NCI-H2171 treated with DMSO at 0.1 percent for 48 hours (cell line): Measurements from ENCODE around the gene CHRNA3.
A peak's percentile ranks its signal among the peaks of the same experiment; 100 is the strongest.

Source experiments
- DNase-seq: peaks from one replicate; lab custom pipeline; 2025; lab: John Stamatoyannopoulos, UW

The CHRNA3 gene

GRCh38 chr15:78636378-78636859, 15.6 kb upstream of the CHRNA3 start:
- DNase-seq: no peak

- DNase-seq: no peak
These were observed 14.6 kb upstream of the CHRNA3 start for GRCh38 chr15:78635346-78635745.

DNA sequence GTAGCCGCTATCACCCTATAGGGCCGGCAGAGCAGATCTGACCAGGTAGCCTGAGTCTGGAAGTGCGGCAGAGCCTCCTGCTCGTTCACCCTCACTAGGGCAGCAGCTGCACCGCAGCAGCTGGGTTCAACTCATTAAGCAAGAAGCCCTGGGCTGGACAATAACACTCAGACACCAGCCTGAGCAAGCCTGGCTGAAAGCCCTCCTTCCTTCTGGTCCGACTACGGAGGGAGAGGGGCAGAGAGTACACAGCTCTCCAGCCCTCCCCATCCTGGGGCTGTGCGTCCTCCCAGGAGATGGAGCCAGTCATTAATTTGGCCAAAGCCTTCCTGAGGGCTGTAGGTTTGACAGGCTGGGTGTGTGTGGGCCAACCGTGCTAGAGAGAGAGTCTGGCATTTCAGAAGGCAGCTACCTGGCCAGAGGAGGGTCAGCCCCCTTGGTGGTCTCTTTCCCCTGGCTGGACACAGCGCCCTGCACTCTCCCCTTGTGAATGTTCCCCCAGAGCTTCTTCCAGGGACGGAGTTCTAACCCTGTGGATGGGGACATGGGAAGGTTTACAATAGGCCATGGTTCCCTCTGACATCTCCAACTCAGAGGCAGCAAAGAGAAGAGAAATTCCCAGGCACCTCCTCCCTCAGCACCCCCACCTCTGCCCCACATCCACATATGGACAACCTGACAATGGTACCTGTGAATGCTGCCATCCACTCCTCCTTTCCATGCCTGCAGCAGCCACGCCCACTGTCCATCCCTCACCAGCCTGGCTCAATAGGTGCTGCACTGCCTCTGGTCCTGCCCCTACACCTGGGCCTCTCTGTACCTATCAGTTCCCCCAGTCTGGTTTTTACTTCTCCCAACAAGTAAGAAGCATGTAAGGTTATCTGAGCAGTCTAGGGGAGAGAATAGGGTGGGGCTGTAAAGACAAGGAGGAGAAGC, 13.7 kb upstream of the CHRNA3 start:
- DNase-seq: no peak

- no peak for DNase-seq
These were observed 12.6 kb upstream of the CHRNA3 start for GRCh38 chr15:78633348-78633747.

- no peak for DNase-seq
These were observed 10.3 kb upstream of the CHRNA3 start for GRCh38 chr15:78630886-78631633.

GRCh38 chr15:78629716-78630065, 8.9 kb upstream of the CHRNA3 start:
- no peak for DNase-seq

DNA sequence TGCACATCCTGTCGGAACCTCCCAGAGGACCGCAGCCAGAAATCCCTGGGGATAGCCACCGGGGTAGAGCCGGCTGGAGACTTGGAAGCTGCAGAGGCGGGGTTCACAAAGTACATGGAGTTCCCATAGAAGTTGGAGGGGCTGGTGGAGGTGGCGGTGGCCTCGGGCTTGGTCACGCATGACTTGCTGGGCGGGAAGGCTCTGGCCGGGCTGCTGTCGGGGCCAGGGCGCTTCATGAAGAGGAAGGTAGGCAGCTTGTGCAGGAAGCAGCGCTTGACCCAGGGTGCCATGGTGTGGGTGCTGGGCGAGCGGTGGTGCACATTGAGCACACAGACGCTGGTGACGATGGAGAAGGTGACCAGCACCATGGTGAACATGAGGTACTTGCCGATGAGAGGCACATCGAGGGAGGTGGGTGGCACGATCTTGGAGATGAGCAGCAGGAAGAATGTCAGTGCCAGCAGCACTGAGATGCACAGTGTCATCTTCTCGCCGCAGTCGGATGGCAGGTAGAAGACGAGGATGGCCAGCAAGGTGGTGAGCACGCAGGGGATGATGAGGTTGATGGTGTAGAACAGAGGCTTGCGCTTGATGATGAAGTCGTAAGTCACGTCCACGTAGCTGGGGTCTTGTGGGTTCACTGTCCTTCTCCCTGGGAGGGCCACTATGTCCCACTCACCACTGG, 8.4 kb upstream of the CHRNA3 start:
- no peak for DNase-seq

DNA sequence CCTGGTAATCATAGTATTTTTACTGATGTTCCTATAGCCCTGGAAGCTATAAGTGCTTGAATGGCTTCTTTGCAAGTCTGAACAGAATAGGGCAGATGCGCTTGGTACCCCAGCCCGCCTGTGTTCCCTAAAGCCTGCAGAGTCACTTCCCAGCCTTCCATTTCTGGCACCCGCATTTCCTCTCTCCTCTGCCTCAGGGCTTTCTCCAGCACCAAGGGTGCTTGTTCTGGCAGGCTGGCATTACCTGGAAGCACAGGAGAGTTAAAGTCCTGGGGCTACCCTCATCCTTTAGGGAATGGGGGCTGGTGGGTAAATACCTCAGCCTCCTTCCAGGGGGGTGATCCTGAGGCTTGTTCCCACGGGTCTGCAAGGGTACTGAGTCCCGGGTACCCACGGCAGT, 7.4 kb upstream of the CHRNA3 start:
- DNase-seq: no peak

DNA sequence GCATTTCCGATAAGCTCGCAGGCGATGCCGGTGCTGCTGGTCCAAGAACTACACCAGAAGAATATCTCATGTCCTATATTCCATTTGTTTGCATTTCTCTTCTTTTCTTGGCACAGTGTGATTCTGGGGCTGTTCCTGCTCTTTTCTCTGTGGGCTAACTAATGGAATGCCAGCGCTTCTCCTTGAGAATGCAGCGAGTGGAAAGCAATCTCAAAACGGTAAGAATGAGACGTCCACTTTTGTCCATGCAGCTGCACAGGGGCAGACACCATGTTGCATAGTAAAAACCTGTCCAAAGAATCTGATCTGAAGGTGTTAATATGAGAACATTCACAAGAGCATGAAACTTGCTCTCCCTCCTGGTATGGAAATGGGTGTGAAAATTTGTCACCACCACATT, 6.6 kb upstream of the CHRNA3 start:
- DNase-seq: no peak

DNA sequence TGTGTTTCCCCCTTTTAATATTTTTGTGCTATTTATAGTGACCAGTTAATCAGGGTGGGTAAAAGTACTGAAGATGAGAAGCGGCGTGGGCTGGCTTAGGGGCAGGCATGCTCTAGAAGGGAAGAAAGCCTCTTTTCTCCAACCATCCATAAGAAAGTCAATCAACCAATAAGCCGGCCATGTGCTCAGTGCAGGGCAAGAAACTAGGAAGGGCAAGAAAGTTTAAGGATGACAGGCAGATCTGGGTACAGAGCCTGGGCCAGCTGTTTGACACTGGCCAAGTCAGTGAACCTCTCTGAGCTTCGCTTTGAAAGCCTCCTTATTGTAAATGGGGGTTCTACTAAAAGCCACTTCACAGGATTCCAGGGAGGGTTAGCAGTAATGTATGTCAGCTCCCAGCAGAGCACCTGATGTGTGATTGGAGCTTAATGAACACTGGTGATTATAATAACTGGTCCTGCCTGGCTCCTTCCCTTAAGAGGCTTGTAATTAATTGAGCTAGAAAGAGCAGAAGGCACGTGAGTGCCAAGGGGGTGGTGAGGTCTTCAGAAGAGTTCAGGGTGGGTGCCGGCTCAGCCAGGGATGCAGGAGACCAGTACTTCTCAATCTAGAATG, 5.7 kb upstream of the CHRNA3 start:
- DNase-seq: peak; percentile 51

DNA sequence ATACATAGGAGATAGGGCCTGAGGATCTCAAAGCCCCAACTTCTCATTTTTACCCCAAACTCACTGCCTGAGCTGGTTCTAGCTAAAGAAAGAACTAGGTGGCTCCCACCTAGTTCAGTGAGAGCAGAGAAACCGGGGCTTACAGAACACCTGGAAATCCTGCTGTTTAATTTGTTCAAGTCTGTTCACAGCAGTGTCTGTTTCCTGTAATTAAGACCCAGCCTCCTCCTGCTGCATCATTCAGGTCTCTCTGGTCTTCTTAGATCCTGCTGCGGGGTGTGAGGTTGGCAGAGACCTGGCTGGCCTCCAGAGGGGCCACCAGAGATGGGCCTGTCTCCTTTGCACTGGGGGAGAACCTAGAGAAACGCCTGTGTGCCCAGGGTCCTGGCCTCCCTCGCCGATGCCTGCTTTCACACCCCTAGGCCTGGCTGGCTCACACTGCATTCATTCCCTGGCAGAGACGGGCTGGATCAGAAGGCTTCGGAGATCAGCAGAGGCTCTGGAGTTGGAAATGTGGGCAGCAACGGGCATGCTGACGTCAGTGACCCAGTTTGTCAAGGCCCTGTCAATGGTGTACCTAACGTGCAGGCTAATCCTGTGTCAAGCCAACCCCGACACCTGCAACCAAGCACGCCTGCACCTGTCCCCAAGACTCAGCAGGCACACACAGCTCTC, 4.9 kb upstream of the CHRNA3 start:
- peak; percentile 73 for DNase-seq

GRCh38 chr15:78624651-78625590, 4.1 kb upstream of the CHRNA3 start:
- DNase-seq: no peak

DNA sequence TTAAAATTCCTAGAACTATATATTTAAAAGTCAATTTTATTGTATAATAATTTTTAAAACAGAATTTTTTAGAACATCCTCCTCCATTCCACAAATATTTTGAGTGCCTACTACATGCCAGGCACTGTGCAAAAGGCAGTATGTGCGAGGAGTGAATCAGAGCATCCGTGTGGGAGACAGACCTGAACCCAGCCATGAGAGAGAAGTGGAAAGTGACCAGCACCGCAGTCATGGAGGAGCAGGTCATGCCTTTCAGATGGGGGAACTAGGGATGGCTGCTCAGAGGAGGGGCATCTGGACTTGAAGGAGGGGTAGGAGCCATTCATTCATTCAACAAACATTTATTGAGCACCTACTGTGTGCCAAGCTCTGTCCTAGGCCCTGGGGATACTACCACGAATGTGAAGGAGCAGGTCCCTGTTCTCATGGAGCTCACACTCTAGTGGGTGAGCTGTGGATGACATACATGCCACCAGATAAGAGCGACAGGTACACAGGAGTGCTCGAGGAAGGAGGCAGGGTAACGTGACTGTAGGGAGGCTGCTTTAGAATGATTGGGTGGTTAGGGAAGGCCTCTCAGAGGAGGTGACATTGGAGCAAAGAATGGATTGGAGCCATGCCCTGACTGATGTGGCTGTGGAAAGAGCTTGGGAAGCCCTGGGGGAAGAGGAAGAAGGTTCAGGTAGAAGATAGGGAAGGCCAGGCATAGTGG, 3.1 kb upstream of the CHRNA3 start:
- no peak for DNase-seq

- DNase-seq: no peak
These were observed 1.1 kb upstream of the CHRNA3 start for GRCh38 chr15:78621810-78622402.

GRCh38 chr15:78620021-78620526, 722 bp downstream of the CHRNA3 start:
- DNase-seq: peak; percentile 66

- DNase-seq: no peak
These were observed 1.5 kb downstream of the CHRNA3 start for GRCh38 chr15:78619022-78619950.

GRCh38 chr15:78618490-78618934, 2.3 kb downstream of the CHRNA3 start:
- peak; percentile 87 for DNase-seq

- DNase-seq: no peak
These were observed 2.7 kb downstream of the CHRNA3 start for GRCh38 chr15:78618064-78618463.
